Measurements from ENCODE around the gene TXLNA.

DNA sequence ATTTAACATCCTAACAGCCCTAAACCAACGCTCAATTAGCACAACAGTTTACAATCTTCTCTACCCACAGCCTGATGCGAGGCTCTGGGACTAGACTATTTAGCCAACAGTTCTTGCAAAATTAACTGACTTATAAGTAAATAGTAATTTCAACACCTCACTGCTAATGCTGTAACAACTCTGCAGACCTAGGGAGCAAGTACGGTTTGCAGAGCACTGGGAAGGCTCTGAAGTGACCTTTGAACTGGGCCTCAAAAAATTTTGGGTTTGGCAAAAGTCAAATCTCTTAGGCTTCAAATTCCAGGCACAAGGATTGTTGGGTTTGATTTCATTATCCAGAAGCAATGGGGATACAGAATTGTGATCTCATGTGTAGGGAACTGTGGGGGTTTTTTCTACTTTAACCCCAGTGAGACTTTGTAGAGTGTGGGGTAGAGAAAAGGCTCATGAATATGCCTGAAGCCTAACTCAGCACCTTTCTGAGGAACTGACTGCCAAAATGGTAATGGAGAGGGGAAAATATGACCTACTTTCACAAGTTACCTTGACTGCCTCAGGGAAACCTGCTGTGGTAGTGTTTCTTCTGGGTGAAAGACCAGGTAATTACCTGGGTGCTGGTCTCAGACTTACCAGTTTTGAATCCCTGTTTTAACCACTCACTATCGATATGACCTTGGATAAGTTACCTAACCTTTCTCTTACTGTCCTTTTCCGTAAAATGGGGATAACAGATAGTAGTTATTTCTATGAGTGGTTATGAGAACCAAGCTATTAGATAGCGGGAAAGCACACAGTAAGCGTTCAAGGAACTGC is 889 bp upstream of the TXLNA start:
- TF ChIP-seq, protein P1, sequence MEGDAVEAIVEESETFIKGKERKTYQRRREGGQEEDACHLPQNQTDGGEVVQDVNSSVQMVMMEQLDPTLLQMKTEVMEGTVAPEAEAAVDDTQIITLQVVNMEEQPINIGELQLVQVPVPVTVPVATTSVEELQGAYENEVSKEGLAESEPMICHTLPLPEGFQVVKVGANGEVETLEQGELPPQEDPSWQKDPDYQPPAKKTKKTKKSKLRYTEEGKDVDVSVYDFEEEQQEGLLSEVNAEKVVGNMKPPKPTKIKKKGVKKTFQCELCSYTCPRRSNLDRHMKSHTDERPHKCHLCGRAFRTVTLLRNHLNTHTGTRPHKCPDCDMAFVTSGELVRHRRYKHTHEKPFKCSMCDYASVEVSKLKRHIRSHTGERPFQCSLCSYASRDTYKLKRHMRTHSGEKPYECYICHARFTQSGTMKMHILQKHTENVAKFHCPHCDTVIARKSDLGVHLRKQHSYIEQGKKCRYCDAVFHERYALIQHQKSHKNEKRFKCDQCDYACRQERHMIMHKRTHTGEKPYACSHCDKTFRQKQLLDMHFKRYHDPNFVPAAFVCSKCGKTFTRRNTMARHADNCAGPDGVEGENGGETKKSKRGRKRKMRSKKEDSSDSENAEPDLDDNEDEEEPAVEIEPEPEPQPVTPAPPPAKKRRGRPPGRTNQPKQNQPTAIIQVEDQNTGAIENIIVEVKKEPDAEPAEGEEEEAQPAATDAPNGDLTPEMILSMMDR (IDR thresholded peaks at IDR 0.05), result no peak
- TF ChIP-seq EZH2 (IDR thresholded peaks at IDR 0.05) (no peak), EZH2phosphoT487 (IDR thresholded peaks at IDR 0.05) (no peak)
